ENCODE measurements around the gene MAST4.
A peak's percentile ranks its signal among the peaks of the same experiment; 100 is the strongest.

The MAST4 gene

GRCh38 chr5:66595756-66596635 lies at the start of gene MAST4:
TSS of gene MAST4 (plus strand) at chr5:66596393. CDS start at chr5:66596656, 263 bp downstream.
- DNase-seq: peak in 54 of 56 donors; percentile 12 to 85 (median 60)

DNA sequence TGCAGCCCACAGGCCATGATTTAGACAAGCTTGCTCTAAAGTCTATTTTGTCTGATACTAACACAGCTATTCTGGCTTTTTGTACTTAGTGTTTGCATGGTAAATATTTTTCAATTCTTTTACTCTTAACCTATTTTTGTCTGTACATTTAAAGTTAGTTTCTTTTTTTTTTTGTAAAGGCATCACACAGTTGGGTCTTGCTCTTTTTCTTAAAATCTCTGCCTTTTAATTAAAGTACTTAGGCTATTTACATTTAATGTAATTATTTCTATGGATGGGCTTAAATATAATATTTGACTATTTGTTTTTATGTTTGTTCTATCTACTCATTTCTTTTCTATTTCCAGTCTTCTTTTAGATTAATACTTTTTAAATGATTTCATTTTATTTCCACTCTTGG lies 49.7 kb upstream of the MAST4 start:
- DNase-seq: no peak

- DNase-seq: no peak
Observed at GRCh38 chr5:66551338-66551737, 44.9 kb upstream of the MAST4 start.

DNA sequence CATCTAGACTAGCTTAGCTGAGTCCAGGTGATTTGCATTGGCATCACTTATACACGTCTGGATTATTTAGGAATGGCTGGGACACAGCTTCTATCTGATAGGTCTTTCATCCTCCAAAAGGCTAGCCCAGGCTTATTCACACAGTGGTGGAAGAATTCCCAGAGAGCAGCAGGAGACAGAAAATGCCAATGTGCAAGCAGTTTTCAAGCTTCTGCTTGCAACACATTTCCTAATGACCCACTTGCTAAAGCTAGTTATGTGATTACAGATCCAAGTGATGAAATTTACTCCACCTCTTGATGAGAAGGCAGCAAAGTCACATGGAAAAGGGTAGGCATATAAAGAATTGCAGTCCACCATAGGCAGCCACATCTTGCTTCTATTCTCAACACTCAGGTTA lies 44.2 kb upstream of the MAST4 start:
- no peak for DNase-seq

DNA sequence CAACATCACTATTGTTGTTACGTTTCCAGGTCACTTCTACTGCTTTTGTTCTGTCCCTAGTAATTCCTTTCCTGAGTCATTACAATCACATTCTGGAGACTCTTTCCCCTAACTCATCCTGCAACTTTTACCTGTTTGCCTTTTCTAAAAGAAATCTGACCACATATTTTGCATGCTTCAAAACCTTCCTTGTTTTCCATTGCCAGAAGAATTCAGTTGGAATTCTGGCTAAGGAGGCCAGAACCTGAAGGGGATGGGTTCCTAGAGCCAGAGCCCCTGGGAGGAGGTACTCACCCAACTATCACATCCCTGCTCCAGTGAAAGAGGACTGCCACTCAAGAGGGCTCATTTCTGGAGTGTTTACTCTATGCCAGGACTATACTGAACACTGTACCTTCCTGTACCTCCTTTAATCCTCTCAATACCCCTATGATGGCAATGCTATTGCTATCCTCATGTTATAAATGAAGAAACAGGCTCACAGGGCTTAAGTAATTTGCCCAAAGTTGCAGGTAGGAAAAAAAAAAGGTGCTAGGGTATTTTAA lies 42.8 kb upstream of the MAST4 start:
- DNase-seq: no peak

GRCh38 chr5:66553916-66554575 lies 42.1 kb upstream of the MAST4 start:
- DNase-seq: no peak

DNA sequence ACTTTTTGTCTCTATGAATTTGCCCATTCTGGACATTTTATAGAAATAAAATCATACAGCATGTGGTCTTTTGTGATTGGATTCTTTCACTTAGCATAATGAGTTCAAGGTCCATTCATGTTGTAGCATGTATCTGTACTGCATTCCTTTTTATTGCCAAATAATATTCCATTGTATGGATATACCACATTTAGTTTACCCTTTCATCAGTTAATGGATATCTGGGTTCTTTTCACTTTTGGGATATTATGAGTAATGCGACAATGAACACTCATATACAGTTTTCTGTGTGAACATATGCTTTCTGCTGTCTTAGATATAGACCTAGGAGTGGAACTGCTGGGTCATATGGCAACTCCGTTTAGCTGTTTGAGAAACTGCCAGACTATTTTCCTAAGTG lies 41.3 kb upstream of the MAST4 start:
- DNase-seq: no peak

DNA sequence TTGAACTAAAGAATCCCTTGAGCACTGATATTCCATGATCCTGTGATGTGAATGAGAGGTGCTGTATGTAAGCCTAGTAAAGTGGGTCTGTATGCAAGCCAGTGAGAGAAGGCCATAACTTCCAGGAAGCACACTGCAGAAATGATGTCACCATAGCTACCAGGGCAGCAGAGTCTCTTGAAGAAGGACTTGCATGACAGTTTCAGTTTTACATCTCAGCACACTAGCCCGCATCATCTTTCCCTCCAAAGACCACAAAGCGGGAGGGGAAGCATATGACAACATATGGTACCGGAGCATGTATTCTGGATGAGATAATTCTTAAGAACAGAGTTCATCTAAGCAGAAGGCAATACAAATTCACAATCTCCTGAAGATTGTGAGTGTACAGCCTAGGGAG lies 37.6 kb upstream of the MAST4 start:
- DNase-seq: no peak

DNA sequence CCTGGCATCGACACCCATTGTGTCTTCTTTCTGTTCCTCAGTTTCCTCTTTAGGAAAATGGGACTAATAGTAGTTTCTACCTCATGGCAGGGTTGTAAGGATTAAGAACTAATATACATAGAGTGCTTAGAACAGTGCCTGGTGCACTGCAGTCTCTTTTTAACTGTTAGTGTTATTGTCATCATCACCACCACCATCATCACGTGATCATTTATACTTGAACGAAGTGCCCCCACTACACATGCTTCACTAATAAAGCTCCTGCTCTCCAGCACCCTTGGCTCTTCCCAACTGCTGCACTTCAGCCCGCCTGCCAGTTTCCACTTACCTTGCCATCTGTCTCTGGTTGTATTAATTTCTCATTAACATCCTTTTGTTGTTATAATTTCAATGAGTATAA lies 35.8 kb upstream of the MAST4 start:
- DNase-seq: no peak

DNA sequence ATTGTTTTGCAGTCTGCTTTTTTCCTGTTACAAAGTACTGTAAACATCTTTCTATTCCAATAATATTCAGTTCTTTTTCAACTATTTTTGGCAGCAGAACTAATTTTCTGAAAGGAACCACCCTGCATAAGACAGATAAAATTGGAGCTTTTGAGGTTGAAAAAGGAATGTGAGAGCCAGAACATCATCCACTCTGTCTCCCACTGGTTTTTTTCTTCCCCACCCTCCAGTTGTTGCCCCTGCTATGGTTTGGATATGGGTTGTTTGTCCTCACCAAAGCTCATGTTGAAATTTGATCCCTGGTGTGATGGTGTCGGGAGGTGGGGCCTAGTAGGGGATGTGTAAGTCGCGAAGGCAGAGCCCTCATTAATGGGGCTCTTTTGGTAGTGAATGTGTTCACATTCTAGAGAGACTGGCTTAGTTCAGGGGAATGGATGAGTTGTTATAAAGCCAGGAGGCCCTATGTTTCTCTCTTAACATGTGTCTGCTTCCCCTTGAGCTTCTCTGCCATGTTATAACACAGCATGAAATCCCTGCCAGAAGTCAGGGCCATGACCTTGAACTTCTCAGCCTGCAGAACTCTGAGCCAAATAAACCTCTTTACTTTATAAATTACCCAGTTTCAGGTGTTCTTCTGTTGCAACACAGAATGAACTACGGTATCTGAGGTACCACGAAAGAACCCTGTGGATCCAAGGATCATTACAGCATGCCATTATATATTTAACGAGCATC lies 34.8 kb upstream of the MAST4 start:
- DNase-seq: no peak

- no peak for DNase-seq
Observed at GRCh38 chr5:66565878-66566277, 30.3 kb upstream of the MAST4 start.

DNA sequence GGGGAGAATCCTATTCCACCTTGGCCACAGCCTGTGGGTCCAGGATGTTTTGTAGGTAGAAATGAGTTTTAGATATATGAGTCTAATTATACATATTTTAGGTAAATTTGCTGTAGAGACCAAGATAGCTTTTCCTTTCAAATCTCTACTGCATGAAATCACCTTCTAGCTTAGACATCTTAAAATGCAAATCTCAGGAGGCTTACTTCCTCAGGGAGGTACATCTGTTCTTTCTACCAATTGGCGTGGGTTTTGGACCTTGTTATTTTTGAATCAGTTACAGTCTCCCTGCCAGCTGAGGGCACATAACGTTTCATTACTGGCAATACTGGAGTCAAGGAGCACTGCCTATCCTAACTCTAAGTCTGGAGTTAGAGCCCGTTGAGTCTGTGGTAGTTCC lies 28.7 kb upstream of the MAST4 start:
- DNase-seq: no peak

DNA sequence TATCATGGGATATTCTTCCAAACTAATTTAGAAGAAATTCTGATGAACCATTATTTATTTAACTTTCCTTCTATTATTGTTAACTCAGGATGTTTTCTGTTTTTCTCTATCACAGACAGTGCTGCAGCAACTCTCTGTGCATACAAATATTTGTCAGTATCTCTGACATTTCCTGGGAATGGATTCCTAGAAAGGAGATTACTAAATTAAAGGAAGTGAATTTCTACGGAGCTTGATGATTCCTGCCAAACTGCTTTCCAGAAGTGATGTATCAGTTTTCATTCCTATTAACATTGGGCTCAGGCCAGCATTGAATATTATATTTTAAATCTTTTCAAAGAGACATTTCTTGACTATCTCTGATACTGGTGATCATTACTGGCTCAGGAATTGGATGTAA lies 26.0 kb upstream of the MAST4 start:
- DNase-seq: no peak

- no peak for DNase-seq
Observed at GRCh38 chr5:66573733-66574132, 22.5 kb upstream of the MAST4 start.

DNA sequence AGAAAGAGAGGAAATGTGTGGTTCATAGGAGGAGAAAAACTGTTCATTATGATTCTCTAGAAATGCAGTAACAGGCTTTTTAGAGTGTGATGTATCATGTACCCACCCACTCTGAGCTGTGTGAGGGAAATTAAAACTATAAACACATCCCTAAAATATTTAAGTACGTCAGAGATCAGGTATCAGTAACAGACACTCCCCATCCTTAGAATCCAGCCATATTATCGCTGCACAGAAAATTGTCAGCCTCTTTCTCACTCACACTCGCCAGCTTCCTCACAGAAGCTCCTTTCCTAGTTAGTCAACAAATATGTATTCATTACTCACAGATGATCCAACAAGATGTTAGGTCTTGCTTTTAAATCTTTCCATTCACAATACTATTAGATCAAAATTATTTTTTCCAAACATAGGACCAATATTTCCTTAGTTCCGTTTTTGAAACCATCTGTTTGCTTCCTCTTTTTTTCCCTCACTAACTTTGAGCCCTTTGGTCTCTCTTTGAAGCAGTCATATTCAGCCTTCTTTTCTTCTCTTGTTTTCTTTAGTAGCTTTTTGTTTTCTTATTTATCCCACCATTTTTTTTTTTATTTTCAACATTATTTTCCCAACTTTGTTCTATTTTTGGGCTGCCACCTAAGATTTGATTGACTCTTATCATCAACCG lies 13.6 kb upstream of the MAST4 start:
- no peak for DNase-seq

DNA sequence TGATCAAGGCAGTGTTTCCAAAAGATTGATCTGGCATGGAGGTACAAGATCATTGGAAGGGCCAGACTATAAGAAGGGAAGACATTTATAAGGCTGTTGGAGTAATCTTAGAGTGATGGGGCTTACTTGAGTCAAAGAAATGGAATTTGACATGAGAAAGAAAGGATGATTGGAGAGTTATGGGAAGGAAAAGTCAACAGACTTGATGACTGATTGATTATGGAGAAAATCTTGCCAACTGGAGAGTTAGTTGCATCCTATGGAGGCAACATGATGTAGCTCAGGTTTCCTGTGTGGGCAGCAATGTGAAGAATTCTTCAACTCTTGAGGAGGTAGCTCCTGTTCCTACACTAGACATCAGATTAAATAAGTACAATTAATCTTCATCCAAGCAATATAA lies 10.9 kb upstream of the MAST4 start:
- no peak for DNase-seq

- no peak for DNase-seq
Observed at GRCh38 chr5:66587771-66588170, 8.4 kb upstream of the MAST4 start.

- peak in 9 of 56 donors; percentile 1 to 52 (median 29) for DNase-seq
Observed at GRCh38 chr5:66596636-66597182, 516 bp downstream of the MAST4 start.

DNA sequence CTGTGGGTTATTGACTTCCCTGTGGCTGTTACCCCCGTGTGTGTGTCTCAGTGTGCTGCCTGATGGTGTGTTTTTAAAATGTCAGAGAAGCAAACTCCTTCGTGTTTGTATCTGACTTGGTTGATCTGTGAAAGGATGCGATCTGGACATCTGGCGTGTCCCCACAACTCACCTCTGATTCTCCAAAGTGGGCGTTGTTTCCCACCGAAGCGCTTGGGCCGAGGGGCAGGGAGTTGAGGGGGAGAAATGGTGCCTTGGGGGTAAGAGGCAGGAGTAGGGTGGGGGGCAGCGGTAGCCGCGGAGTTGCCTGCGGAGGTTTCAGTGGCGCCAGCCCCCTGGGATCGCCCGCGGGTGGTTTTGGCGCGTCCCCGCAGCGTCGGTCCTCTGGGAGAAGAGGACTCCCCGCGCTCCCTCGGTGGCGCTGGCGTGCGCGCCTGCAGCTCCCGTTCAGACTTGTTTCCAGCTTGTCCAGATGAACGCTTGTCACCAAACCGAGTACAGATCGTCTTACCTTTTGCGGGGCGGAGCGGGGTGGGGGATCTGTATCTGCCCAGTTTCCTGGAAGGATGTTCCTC lies 1.1 kb downstream of the MAST4 start:
- DNase-seq: peak in 27 of 56 donors; percentile 2 to 52 (median 15)

GRCh38 chr5:66602621-66603020 lies 6.4 kb downstream of the MAST4 start:
- DNase-seq: no peak

DNA sequence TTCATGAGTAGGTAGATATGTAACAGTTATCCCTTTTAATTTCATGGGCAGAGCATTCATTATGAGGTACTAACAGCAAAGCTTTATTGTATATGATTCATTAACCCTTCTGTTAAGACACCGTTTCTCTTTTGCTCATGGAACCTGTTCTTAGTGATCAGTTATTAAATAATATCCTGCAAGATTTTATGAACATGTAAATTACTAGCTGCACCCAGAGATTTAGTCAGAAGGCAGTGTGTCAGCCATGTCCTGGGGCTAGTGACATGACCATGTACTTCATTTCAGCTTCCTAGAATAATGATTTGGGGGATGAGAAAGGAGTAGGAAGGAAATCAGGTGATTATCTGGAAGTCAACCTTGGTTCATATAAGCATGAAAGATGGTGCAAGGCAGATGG lies 7.0 kb downstream of the MAST4 start:
- no peak for DNase-seq

Data from amygdala (tissue), 56 donors.